ENCODE data around the gene FHIT. TPM values are rescaled to one million over a fixed set of nuclear protein-coding genes. Genes with fewer than 3 reads are reported as not detected.

The FHIT gene
- total and polyA plus RNA-seq, 9 donors = 5.1 to 11.8 (median 9.5) TPM

DNA sequence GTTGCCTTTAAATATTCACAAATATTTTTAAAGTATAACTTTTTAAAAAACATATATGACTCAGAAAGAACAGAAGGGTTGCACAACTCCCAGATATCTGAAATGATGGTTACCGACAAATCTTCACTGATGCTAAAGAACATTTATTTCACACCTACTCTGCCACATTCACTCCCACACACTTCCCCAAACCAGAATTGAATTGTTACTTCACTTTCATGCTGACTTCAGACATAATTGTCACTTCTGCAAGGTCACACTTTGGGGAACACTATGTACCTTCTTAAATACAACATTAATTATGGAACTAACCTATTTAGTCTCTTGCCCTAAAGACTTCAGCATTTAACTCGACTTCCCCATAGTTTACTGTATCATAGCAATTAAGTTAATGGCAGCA lies 795.1 kb downstream of the FHIT start:
- DNase-seq = no peak
- WGBS, 3 donors = 26 to 47% (median 33%) methylated on average over 2 of the region's 2 CpGs
- H3K36me3 ChIP-seq = no peaks in the 10 kb centered on the region
- no peaks in the 10 kb centered on the region for H3K9me3 ChIP-seq
- no peaks in the 10 kb centered on the region for H3K4me1 ChIP-seq (ENCODE audit: insufficient read depth)
- no peak overlapping the region for H3K27ac ChIP-seq
- intact Hi-C loops (cut with DNase I) = no loop called here
- no peak for TF ChIP-seq EP300 (IDR thresholded peaks at IDR 0.05)
- TF ChIP-seq, protein P1, sequence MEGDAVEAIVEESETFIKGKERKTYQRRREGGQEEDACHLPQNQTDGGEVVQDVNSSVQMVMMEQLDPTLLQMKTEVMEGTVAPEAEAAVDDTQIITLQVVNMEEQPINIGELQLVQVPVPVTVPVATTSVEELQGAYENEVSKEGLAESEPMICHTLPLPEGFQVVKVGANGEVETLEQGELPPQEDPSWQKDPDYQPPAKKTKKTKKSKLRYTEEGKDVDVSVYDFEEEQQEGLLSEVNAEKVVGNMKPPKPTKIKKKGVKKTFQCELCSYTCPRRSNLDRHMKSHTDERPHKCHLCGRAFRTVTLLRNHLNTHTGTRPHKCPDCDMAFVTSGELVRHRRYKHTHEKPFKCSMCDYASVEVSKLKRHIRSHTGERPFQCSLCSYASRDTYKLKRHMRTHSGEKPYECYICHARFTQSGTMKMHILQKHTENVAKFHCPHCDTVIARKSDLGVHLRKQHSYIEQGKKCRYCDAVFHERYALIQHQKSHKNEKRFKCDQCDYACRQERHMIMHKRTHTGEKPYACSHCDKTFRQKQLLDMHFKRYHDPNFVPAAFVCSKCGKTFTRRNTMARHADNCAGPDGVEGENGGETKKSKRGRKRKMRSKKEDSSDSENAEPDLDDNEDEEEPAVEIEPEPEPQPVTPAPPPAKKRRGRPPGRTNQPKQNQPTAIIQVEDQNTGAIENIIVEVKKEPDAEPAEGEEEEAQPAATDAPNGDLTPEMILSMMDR (IDR thresholded peaks at IDR 0.05) = no peak
- no peak for TF ChIP-seq POLR2A (IDR thresholded peaks at IDR 0.05)
- H3K27me3 ChIP-seq = no peaks in the 10 kb centered on the region
- H3K4me3 ChIP-seq = no peak overlapping the region

DNA sequence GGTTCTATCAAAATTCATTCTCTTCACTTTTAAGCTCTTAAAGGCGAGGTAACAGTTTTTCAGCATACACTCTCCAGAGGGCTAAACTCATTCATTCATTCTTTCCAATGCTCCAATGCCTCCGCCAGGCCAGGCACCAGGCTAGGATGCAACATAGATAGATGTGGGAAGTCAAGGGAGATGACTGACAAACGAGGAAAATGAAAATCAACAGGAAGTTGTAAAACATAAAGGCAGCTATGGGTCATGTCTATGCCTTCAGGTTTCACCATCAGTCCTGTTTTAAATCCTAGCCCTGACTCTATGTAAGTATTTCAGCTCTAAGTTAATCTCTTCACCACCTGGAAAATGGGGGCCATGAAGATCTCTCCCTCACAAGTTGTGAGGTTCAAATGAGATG lies 797.9 kb downstream of the FHIT start:
- intact Hi-C loops (cut with DNase I) = no loop called here
- no peak for DNase-seq
- WGBS, 3 donors = 70 to 74% (median 71%) methylated on average over 3 of the region's 3 CpGs
- Histone ChIP-seq H3K9me3 (no peaks in the 10 kb centered on the region), H3K4me3 (no peak overlapping the region), H3K36me3 (no peaks in the 10 kb centered on the region), H3K4me1 (ENCODE audit: insufficient read depth) (no peaks in the 10 kb centered on the region), H3K27me3 (no peaks in the 10 kb centered on the region), H3K27ac (no peak overlapping the region)
- TF ChIP-seq EP300 (IDR thresholded peaks at IDR 0.05) (no peak), POLR2A (IDR thresholded peaks at IDR 0.05) (no peak)
- TF ChIP-seq, protein P1 (IDR thresholded peaks at IDR 0.05) = no peak

DNA sequence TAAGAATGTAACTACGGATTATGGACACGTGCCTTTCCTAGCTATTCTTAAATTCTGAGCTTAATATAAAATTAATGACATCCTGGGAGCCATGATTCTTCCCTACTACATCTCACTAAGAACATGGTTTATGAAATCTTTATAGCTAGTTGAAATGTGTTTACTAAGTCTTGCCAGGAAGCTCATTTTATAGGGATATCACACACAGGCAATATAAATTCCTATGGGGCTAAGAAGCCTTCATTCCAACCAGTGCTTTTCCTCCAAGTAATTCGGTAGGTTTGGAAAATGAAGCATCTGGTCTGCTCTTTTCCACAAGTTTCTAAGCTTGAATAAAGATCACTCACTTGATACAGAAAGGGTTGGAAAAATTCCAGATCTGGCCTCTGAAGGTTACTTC lies 802.6 kb downstream of the FHIT start:
- no peaks in the 10 kb centered on the region for H3K4me1 ChIP-seq (ENCODE audit: insufficient read depth)
- intact Hi-C loops (cut with DNase I) = no loop called here

DNA sequence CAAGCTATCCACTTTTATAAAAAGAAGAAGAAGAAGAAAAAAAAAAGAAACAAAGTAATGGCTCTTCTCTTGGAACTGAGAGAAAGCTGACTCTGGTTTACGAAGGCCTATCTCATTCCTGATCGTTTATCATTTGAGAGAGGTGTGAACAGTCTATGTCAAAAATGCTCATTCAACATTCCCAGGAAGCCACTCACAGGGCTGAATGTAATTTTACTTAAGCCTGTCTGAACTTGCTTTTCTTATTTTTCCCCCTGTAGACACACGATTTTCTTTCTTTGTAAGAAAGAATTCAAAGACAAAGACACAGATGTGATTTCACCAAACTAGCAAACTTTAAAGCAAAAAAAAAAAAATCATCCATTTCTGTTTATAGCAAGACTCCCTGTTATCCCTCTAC lies 805.8 kb downstream of the FHIT start:
- 51 to 61% (median 57%) methylated on average over 3 of the region's 3 CpGs for WGBS, 3 donors
- DNase-seq = no peak
- H3K9me3 ChIP-seq = no peaks in the 10 kb centered on the region
- TF ChIP-seq, protein P1 (IDR thresholded peaks at IDR 0.05) = no peak
- TF ChIP-seq EP300 (IDR thresholded peaks at IDR 0.05) (no peak), POLR2A (IDR thresholded peaks at IDR 0.05) (no peak)
- H3K4me3 ChIP-seq = no peak overlapping the region
- no peaks in the 10 kb centered on the region for H3K27me3 ChIP-seq
- no peaks in the 10 kb centered on the region for H3K4me1 ChIP-seq (ENCODE audit: insufficient read depth)
- intact Hi-C loops (cut with DNase I) = no loop called here
- H3K36me3 ChIP-seq = no peaks in the 10 kb centered on the region
- no peak overlapping the region for H3K27ac ChIP-seq

More for the DNA sequence above, 802.6 kb downstream of the FHIT start:
- H3K9me3 ChIP-seq = no peaks in the 10 kb centered on the region
- no peaks in the 10 kb centered on the region for H3K27me3 ChIP-seq
- TF ChIP-seq POLR2A (IDR thresholded peaks at IDR 0.05) = no peak
- no peak for TF ChIP-seq EP300 (IDR thresholded peaks at IDR 0.05)
- TF ChIP-seq, protein P1 (IDR thresholded peaks at IDR 0.05) = no peak
- DNase-seq = no peak
- H3K4me3 ChIP-seq = no peak overlapping the region
- H3K36me3 ChIP-seq = no peaks in the 10 kb centered on the region
- no peak overlapping the region for H3K27ac ChIP-seq
- 79 to 87% (median 86%) methylated on average over 3 of the region's 3 CpGs for WGBS, 3 donors

Measured in ovary (tissue), 9 donors.